Stimulated activated CD8-positive, alpha-beta memory T cell treated with anti-CD3 and anti-CD28 coated beads, Interleukin-15, amount 100 ng/mL, for 24 hours (primary cell): Measurements from ENCODE around the gene PRICKLE2.

ENCODE experiments used
- DNase-seq: peaks from one replicate; pipeline ENCODE4 v3.0.0-alpha.2; 2020; ENCODE audit warnings: low read depth

The PRICKLE2 gene

DNA sequence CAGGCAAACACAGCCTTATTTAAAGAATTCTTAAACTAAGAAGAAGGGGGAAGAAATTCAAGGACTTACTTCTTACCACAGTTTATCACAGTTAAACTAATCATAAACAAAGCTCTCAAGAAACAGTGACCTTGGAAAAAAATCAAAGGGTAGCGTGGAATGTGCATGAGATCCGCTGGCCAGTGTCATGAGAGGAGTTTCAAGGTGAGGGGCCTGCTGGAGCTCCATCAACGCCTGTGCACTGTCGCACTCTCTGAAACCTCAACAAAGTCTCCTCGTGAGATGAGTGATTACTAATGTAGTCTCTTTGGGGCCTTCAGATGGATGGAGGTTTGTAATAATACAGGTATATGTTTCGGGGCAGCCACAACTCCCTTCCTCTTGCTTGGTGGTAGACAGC is 28.4 kb upstream of the PRICKLE2 start:
- DNase-seq: no peak

GRCh38 chr3:64251019-64251418 is 25.8 kb upstream of the PRICKLE2 start:
- no peak for DNase-seq

- DNase-seq: no peak
These were observed 22.9 kb upstream of the PRICKLE2 start for GRCh38 chr3:64247991-64248646.

- DNase-seq: no peak
These were observed 19.0 kb upstream of the PRICKLE2 start for GRCh38 chr3:64244011-64244942.

GRCh38 chr3:64242435-64242834 is 17.2 kb upstream of the PRICKLE2 start:
- DNase-seq: no peak

DNA sequence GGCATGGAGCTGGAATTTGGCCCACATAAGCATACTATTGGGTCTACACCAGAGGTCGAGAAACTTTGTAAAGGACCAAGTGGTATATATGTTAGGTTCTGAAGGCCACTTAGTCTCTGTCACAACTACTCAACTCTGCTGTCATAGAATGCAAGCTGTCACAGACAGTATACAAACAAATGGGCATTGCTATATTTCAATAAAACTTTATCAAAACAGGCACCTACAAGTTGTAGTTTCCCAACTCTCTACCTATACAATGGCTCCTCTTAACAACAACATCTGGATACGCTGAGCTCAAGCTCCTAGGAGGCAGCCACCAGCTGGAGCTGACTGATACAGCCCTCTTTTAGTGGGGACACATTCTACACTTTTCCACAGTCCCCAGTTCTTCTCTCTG is 15.7 kb upstream of the PRICKLE2 start:
- DNase-seq: no peak

GRCh38 chr3:64240396-64240795 is 15.1 kb upstream of the PRICKLE2 start:
- DNase-seq: no peak

DNA sequence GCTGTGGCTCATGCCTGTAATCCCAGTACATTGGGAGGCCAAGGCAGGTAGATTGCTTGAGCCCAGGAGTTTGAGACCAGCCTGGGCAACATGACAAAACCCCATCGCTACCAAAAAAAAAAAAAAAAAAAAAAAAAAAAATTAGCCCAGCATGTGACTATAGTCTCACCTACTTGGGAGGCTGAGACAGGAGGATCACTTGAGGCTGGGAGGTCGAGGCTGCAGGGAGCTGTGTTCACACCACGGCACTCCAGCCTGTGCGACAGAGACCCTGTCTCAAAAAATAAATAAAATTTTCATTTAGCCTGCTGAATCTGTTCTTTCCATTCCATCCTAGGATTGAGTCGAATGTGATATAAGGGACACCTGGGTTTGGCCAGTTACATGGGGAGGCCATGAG is 14.6 kb upstream of the PRICKLE2 start:
- DNase-seq: no peak

- DNase-seq: no peak
These were observed 13.9 kb upstream of the PRICKLE2 start for GRCh38 chr3:64238971-64239667.

DNA sequence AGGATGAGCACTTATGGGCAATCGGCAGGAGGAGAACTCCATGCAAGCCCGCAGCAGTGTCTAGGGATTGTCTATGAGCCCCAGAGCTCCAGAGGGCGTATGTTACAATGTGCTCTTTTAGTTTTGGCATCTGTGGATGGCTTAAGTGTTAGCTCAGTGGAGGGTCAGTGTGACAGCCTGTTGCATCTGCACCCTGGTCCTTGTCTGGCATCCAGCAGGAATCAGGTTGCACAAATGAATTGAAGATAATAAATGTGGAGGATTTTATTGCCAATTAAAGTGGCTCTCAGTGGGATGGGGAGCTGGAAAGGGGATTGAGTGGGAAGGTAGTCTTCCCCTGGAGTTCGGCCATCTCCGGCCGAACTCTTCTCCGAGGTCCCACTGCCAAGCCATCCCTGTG is 11.8 kb upstream of the PRICKLE2 start:
- no peak for DNase-seq

DNA sequence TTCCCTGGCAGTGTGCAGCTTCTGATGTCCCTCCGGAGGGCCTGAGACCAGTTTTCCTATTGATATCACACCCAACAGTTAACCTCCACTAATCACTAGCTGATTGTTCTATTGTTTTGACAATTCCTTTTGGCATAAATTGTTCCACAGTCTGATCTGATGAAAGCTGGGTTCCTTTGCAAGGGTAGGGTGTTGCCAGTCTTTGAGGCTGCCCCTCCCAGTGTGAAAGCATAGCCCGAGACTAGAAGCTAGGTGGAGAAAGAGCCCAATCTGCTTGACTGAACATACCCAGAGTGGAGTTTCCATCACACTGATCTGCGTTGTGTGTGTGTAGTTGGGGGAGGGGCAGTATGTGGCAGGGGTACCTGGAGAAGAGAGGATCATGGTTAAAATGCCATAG is 10.3 kb upstream of the PRICKLE2 start:
- no peak for DNase-seq

- no peak for DNase-seq
These were observed 9.3 kb upstream of the PRICKLE2 start for GRCh38 chr3:64234571-64234970.

GRCh38 chr3:64232821-64233220 is 7.6 kb upstream of the PRICKLE2 start:
- DNase-seq: no peak

DNA sequence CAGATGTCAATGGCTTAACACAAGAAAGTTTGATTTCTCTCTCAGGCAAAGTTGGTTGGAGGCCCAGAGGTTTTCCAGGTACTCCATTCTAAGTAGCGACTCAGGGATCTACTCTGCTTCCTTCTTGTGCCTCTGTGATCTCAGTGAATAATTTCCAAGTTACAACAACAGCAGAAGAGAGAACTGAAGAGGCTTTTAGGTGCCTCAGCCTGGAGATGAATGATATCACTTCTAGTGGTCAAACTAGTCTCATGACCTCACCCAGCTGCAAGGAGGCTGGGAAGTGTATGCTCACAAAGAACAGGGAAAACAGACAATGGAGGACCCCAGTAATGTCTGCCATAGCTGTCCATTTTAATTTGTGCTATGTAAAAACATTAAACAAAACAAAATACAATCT is 4.6 kb upstream of the PRICKLE2 start:
- DNase-seq: no peak

DNA sequence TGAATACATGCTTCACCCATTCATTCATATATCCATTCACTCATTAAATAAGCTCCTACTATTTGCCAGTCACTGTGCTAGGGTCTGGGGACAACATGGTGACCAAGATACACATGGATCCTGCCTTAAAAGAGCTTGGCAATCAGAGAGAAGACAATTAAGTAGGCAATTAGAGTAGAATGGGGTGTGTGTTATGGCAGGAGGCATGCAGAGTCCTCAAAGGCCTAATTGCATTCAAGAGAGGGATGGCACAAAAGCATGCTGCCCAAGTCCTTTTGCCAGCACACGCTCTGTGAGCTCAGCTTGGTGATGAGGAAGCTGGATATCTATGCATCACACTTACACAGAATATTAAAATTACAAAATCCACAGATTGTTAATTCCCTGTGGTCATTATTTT is 2.8 kb upstream of the PRICKLE2 start:
- no peak for DNase-seq

GRCh38 chr3:64226730-64227129 is 1.5 kb upstream of the PRICKLE2 start:
- no peak for DNase-seq

DNA sequence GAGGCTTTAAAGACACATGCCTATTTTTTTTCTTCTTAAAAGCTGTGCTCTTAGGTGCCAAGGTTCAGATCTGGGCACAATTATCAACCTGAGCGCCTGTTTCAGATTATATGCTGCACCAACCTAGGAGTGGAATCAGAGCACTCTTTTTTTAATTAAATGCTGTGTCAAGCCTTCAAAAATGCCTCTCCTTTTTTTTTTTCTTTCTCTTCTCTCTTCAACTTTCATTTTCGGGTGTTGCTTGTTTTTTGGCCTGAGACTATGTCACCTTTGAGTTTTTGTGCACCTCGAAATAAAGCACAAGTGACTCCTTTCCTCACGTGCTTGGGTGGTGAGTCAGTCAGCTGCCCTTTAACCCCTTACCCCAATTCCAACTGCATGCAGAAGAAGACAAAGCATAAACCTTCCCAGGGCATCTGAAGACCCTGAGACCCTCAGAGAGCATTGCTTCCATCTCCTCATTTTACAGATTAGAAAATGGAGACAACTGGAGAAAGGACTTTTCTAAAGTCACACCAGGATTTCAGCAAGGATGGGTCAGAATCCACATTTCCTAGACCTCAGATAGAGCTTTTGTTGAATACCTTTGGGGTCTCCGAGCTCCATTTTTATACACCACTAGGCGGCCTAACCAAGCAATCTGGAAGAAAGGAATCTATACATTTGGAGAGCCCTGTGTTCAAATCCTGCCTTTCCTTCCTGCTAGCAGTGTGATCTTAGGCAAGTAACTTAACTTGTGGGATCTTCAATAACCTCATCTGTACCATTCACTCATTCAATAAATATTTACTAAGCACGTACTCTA is 631 bp upstream of the PRICKLE2 start:
- DNase-seq: no peak

GRCh38 chr3:64223791-64224745 is 1.2 kb downstream of the PRICKLE2 start:
- no peak for DNase-seq

GRCh38 chr3:64222501-64223111 is 2.7 kb downstream of the PRICKLE2 start:
- DNase-seq: no peak

GRCh38 chr3:64221571-64222257 is 3.6 kb downstream of the PRICKLE2 start:
- no peak for DNase-seq
